ENCODE measurements around the gene CUL4B.
"Not testable (repeated sequence)": the region's sequence is repeated elsewhere in the genome, so short reads cannot be mapped to it uniquely, and the experiment has no call there.

CUL4B gene

GRCh38 chrX:120560842-120561633 is at the start of gene CUL4B:
Gene CUL4B, minus strand, starts transcription at chrX:120560962. Its CDS starts 324 bp downstream, at chrX:120560638.
- peak; percentile 97 for DNase-seq

- DNase-seq, result peak; percentile 29
These were observed 43.6 kb upstream of the CUL4B start for GRCh38 chrX:120604361-120604782.

- DNase-seq, result peak; percentile 93
These were observed 43.1 kb upstream of the CUL4B start, which contains the start of gene MCTS1 for GRCh38 chrX:120603707-120604360. Gene MCTS1, plus strand, starts transcription at chrX:120604101. Its CDS starts 136 bp downstream, at chrX:120604237.

- DNase-seq, result no peak
These were observed 24.9 kb upstream of the CUL4B start for GRCh38 chrX:120585702-120586101.

GRCh38 chrX:120575379-120576114 is 14.8 kb upstream of the CUL4B start:
- no peak for DNase-seq

- not testable (repeated sequence) for DNase-seq
These were observed 13.0 kb upstream of the CUL4B start for GRCh38 chrX:120573806-120574205.

- DNase-seq, result no peak
These were observed 9.3 kb upstream of the CUL4B start for GRCh38 chrX:120570011-120570600.

- DNase-seq, result no peak
These were observed 7.8 kb upstream of the CUL4B start for GRCh38 chrX:120568609-120569008.

- DNase-seq, result no peak
These were observed 7.3 kb upstream of the CUL4B start for GRCh38 chrX:120568035-120568434.

GRCh38 chrX:120566817-120567216 is 6.1 kb upstream of the CUL4B start:
- no peak for DNase-seq

GRCh38 chrX:120564925-120565324 is 4.2 kb upstream of the CUL4B start:
- DNase-seq, result no peak

GRCh38 chrX:120562569-120562926 is 1.8 kb upstream of the CUL4B start:
- DNase-seq, result no peak

GRCh38 chrX:120561634-120562568 is 1.1 kb upstream of the CUL4B start:
- DNase-seq, result no peak

GRCh38 chrX:120560405-120560841 is 339 bp downstream of the CUL4B start:
- DNase-seq, result peak; percentile 60

- DNase-seq, result no peak
These were observed 958 bp downstream of the CUL4B start for GRCh38 chrX:120559804-120560203.

- DNase-seq, result no peak
These were observed 4.5 kb downstream of the CUL4B start for GRCh38 chrX:120556251-120556650.

GRCh38 chrX:120549483-120550452 is 11.0 kb downstream of the CUL4B start:
- no peak for DNase-seq

GRCh38 chrX:120536061-120536460 is 24.7 kb downstream of the CUL4B start:
- DNase-seq, result no peak

- no peak for DNase-seq
These were observed 26.2 kb downstream of the CUL4B start for GRCh38 chrX:120534413-120535205.

GRCh38 chrX:120522820-120523219 is 37.9 kb downstream of the CUL4B start:
- no peak for DNase-seq

All from femur (tissue), 1 donor.